Gastrocnemius medialis (tissue), 4 donors: ENCODE measurements around the gene SLC5A2.

Source experiments
- POLR2A ChIP-seq, 2 donors: fragments of 450-650 bp; IDR thresholded peaks; one replicate each; pipeline ENCODE4 v1.6.1; 2017; ENCODE audit warnings: antibody characterized with exemption in 2 of 2, mild to moderate bottlenecking in 2 of 2, moderate library complexity in 2 of 2
- TF ChIP-seq, protein P1 (sequence below), 5 experiments: fragments of 450-650 bp in 3 of 5; fragments of 200-600 bp in 2 of 5; sonication (generic) in 2 of 5; IDR thresholded peaks in 4 of 5; conservative IDR thresholded peaks in 1 of 5; 1 replicate in 4 of 5; 2 replicates in 1 of 5; pipeline ENCODE4 v1.5.1; 2016 to 2019; ENCODE audit warnings: antibody characterized with exemption in 5 of 5, mild to moderate bottlenecking in 3 of 5, moderate library complexity in 3 of 5

DNA sequence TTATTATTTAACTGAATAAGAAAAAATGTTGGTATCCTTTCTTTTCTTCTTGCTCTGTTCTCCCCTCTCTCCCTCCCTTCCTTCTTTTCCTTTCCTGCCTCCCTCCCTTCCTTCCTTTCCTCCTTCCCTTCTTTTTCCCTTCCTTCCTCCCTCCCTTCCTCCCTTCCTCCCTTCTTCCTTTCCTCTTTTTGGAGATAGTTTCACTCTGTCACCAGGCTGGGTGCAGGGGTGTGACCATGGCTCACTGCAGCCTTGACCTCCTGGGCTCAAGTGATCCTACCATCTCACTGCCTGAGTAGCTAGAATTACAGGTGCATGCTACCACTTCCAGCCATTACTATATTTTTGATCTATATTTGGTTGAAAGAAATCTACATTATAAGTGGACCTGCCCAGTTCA, 31.0 kb downstream of the SLC5A2 start:
- TF ChIP-seq, protein P1, sequence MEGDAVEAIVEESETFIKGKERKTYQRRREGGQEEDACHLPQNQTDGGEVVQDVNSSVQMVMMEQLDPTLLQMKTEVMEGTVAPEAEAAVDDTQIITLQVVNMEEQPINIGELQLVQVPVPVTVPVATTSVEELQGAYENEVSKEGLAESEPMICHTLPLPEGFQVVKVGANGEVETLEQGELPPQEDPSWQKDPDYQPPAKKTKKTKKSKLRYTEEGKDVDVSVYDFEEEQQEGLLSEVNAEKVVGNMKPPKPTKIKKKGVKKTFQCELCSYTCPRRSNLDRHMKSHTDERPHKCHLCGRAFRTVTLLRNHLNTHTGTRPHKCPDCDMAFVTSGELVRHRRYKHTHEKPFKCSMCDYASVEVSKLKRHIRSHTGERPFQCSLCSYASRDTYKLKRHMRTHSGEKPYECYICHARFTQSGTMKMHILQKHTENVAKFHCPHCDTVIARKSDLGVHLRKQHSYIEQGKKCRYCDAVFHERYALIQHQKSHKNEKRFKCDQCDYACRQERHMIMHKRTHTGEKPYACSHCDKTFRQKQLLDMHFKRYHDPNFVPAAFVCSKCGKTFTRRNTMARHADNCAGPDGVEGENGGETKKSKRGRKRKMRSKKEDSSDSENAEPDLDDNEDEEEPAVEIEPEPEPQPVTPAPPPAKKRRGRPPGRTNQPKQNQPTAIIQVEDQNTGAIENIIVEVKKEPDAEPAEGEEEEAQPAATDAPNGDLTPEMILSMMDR (IDR thresholded peaks at IDR 0.05 in 4 of 5, conservative IDR thresholded peaks at IDR 0.05 in 1 of 5), result no peak
- no peak for TF ChIP-seq POLR2A (IDR thresholded peaks at IDR 0.05)
